ENCODE data around the gene DPH7.

- no peak for TF ChIP-seq CTCF (conservative IDR thresholded peaks at IDR 0.05 in 1 of 2, IDR thresholded peaks at IDR 0.05 in 1 of 2; ENCODE audit: extremely low read depth in 1 of 2, insufficient read depth in 1 of 2, low read depth in 1 of 2, low read length in 2 of 2)
- TF ChIP-seq EZH2 (IDR thresholded peaks at IDR 0.05; ENCODE audit: borderline replicate concordance, low read length): no peak
Observed at GRCh38 chr9:137583347-137583746, 4.6 kb upstream of the DPH7 start.
